Peyer's patch (tissue), 4 donors: ENCODE results near the gene ZNF418.

Source experiments
- POLR2A ChIP-seq, 2 donors: fragments of 450-650 bp; IDR thresholded peaks; one replicate each; pipeline ENCODE4 v1.5.1; 2017; ENCODE audit warnings: antibody characterized with exemption in 2 of 2, mild to moderate bottlenecking in 2 of 2, moderate library complexity in 2 of 2
- TF ChIP-seq, protein P1 (sequence below), 6 experiments: fragments of 450-650 bp in 4 of 6; fragments of 200-600 bp in 2 of 6; sonication (generic) in 1 of 6; IDR thresholded peaks; one replicate each; pipeline ENCODE4 v1.5.1; 2017 to 2019; ENCODE audit warnings: antibody characterized with exemption in 6 of 6, mild to moderate bottlenecking in 3 of 6, moderate library complexity in 1 of 6

GRCh38 chr19:57964761-57965160 is 29.6 kb upstream of the ZNF418 start:
- TF ChIP-seq, protein P1, sequence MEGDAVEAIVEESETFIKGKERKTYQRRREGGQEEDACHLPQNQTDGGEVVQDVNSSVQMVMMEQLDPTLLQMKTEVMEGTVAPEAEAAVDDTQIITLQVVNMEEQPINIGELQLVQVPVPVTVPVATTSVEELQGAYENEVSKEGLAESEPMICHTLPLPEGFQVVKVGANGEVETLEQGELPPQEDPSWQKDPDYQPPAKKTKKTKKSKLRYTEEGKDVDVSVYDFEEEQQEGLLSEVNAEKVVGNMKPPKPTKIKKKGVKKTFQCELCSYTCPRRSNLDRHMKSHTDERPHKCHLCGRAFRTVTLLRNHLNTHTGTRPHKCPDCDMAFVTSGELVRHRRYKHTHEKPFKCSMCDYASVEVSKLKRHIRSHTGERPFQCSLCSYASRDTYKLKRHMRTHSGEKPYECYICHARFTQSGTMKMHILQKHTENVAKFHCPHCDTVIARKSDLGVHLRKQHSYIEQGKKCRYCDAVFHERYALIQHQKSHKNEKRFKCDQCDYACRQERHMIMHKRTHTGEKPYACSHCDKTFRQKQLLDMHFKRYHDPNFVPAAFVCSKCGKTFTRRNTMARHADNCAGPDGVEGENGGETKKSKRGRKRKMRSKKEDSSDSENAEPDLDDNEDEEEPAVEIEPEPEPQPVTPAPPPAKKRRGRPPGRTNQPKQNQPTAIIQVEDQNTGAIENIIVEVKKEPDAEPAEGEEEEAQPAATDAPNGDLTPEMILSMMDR (IDR thresholded peaks at IDR 0.05): no peak
- no peak for TF ChIP-seq POLR2A (IDR thresholded peaks at IDR 0.05)
